Pulmonary artery endothelial cell (primary cell): Measurements from ENCODE around the gene SGMS1. TPM values are rescaled to one million over a fixed set of nuclear protein-coding genes. Genes with fewer than 3 reads are reported as not detected.
A peak's percentile ranks its signal among the peaks of the same experiment; 100 is the strongest.

Source experiments
- DNase-seq: peaks from one replicate; pipeline ENCODE4 v3.0.0-alpha.2; 2011; ENCODE audit warnings: low read depth, low spot score
- total RNA-seq: library from RNA; depleted of rRNA; stranded (reverse); fragments of >200 nt; gene quantifications from 2 replicates; pipeline ENCODE4 v1.2.3, GENCODE V29; 2014

Gene SGMS1
- total RNA-seq, 1 donor from 2014 or later: 34.2 TPM

- DNase-seq: no peak
Observed at GRCh38 chr10:50636618-50637579, 13.1 kb upstream of the SGMS1 start.

GRCh38 chr10:50635286-50635685 lies 11.5 kb upstream of the SGMS1 start:
- DNase-seq: no peak

- no peak for DNase-seq
Observed at GRCh38 chr10:50634479-50634878, 10.7 kb upstream of the SGMS1 start.

- DNase-seq: no peak
Observed at GRCh38 chr10:50631052-50631451, 7.3 kb upstream of the SGMS1 start.

- DNase-seq: no peak
Observed at GRCh38 chr10:50629495-50630122, 5.9 kb upstream of the SGMS1 start.

- DNase-seq: no peak
Observed at GRCh38 chr10:50627896-50628295, 4.1 kb upstream of the SGMS1 start.

GRCh38 chr10:50627443-50627842 lies 3.7 kb upstream of the SGMS1 start:
- DNase-seq: no peak

- DNase-seq: no peak
Observed at GRCh38 chr10:50625649-50626132, 1.9 kb upstream of the SGMS1 start.

GRCh38 chr10:50624866-50625501 lies 1.2 kb upstream of the SGMS1 start:
- no peak for DNase-seq

GRCh38 chr10:50624413-50624865 lies 683 bp upstream of the SGMS1 start:
- peak; percentile 82 for DNase-seq

GRCh38 chr10:50622706-50623662 lies 772 bp downstream of the SGMS1 start:
- no peak for DNase-seq

- DNase-seq: peak; percentile 66
Observed at GRCh38 chr10:50621968-50622705, 1.6 kb downstream of the SGMS1 start.

- no peak for DNase-seq
Observed at GRCh38 chr10:50620899-50621298, 2.9 kb downstream of the SGMS1 start.

- DNase-seq: no peak
Observed at GRCh38 chr10:50619882-50620281, 3.9 kb downstream of the SGMS1 start.

- no peak for DNase-seq
Observed at GRCh38 chr10:50619166-50619565, 4.6 kb downstream of the SGMS1 start.

GRCh38 chr10:50618624-50619023 lies 5.1 kb downstream of the SGMS1 start:
- no peak for DNase-seq

GRCh38 chr10:50615658-50616057 lies 8.1 kb downstream of the SGMS1 start:
- DNase-seq: no peak

- no peak for DNase-seq
Observed at GRCh38 chr10:50614444-50615137, 9.2 kb downstream of the SGMS1 start.

GRCh38 chr10:50613726-50614443 lies 9.9 kb downstream of the SGMS1 start:
- DNase-seq: no peak
